Hypothalamus (tissue), 51 donors: ENCODE results near the gene TIMM8A.

Experiments used
- DNase-seq, 51 donors: peaks; one replicate each; lab custom pipeline; 2025; lab: John Stamatoyannopoulos, UW

The TIMM8A gene, protein sequence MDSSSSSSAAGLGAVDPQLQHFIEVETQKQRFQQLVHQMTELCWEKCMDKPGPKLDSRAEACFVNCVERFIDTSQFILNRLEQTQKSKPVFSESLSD

DNA sequence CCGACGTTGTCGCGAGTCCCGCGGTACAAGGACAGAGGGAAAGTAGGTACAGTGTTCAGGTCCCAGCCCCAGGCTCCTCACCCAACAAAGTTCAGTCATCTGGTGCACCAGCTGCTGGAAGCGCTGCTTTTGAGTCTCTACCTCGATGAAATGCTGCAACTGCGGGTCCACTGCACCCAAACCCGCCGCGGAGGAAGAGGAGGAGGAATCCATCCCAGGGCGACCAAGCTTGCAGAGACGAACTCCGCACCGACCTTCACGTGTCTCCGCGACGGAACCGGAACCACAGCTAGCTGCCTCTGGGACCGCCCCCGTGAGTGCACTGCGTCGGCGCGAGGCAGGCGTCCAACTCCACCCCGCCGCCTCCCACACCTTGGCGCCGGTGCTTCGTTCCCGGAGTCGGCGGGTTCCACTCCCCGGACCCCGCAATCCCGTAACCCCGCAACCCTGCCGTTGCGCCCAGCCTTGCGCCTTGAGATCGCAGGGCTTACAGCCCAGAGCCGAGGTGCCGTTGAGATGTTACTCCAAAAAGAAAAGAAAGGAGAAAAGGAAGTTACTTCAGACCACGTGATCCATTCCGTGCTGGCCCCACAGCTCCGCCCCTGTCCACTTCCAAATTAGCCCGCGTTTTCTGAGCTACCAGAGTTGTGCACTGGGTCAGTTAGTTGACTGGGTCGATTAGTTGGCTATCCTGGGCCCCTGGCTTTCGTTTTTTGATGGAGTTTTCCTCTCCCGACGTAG is at the start of gene TIMM8A:
Gene TIMM8A, minus strand, starts transcription at position 291 of the 741 bp plus-strand sequence. Its CDS starts 78 bp downstream, at position 213.
- peak; percentile 1 to 83 (median 50) for DNase-seq

DNA sequence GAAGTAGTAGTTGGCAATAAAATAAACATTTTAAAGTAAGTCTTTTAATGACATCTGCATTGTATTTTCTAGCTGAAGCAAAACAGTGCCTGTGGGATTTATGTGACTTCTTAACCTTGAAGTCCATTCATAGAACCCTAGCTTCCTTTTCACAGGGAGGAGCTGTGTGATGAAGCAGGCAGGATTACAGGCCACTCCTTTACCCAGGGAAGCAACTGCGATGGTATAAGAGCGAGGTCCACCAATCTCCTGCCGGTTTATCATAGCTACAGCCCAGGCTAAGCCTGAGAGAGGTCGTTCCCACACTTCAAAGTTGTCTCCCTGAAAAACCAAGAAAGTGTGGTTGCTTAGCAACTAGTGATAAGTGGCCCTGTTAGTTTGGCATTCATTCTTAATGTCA is 49.2 kb upstream of the TIMM8A start:
- no peak for DNase-seq

DNA sequence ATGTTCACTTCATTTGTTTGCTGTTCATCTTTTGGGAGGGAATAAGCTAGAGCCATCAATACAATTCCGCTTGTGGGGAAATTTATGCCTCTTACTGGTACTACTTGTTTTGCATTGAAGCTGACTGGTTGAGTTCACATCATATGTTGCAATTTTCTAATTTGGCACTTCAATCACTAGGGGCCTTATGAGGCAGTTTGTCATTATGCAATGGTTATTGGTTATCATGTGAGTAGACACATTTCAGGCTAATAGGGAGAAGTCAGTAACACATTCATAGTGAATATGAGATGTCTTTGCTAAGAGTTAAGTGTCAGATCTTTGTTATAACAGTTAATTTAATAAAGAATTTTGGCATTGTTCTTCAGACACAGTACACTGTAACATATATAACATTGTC is 47.2 kb upstream of the TIMM8A start:
- DNase-seq, result no peak

DNA sequence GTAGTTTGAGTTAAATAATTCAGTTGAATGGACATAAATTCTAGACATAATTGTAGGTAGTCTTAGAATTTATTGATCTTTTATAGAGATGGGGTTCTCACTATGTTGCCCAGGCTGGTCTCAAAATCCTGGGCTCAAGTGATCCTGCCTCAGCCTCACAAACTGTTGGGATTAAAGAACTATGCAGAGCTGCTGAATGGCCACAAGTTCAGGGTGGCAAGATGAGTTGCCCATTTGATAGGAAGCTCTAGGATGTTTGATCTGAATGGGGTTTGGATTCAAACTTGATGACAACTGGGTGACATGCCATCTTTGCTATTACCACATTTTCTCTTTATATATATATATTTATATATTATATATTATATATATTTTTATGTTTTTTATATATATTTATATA is 45.8 kb upstream of the TIMM8A start:
- DNase-seq, result no peak

DNA sequence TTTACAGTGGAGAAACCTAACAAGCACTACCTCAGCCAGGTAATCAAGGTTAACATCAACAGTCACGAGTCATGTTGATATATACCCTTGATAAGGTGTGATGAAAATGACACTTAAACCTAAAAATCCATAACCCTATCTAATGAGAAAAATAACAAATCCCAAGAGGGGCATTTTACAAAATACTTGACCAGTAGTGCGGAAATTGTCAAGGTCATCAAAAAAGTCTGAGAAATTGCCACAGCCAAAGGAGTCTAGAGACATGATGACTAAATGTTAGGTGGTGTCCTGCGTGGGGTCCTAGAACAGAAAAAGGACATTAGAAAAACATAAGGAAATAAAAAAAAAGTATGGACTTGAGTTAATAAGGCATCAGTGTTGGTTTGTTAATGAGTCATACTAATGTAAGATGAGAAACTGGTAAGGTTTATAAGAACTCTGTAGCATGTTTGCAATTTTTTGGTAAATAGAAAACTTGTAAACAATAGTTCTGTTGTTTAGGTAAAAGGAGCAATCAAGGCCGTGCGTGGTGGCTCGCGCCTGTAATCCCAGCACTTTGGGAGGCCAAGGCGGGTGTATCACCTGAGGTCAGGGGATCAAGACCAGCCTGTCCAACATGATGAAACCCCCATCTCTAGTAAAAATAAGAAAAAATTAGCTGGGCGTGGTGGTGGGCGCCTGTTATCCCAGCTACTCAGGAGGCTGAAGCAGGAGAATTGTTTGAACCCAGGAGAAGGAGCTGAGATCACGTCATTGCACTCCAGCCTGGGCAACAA is 45.2 kb upstream of the TIMM8A start:
- no peak for DNase-seq

DNA sequence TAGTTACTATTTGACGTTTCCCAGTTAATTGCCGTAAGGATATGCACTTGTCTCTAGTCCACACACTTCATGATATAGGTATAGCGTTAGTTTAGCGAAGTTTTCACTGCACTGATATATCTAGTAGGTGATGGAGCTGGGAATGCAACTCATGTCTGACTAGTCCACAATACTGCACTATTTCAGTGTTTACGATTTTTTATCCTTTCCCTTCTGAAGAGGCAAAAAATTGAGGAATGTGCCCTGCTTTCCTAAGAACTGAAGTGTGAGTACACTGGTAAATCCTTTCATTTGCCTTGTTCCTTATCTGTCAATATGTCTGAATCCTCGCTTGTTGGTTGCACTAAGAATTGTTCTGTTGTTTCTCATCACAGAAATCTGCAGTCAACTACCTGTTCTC is 43.3 kb upstream of the TIMM8A start:
- no peak for DNase-seq

DNA sequence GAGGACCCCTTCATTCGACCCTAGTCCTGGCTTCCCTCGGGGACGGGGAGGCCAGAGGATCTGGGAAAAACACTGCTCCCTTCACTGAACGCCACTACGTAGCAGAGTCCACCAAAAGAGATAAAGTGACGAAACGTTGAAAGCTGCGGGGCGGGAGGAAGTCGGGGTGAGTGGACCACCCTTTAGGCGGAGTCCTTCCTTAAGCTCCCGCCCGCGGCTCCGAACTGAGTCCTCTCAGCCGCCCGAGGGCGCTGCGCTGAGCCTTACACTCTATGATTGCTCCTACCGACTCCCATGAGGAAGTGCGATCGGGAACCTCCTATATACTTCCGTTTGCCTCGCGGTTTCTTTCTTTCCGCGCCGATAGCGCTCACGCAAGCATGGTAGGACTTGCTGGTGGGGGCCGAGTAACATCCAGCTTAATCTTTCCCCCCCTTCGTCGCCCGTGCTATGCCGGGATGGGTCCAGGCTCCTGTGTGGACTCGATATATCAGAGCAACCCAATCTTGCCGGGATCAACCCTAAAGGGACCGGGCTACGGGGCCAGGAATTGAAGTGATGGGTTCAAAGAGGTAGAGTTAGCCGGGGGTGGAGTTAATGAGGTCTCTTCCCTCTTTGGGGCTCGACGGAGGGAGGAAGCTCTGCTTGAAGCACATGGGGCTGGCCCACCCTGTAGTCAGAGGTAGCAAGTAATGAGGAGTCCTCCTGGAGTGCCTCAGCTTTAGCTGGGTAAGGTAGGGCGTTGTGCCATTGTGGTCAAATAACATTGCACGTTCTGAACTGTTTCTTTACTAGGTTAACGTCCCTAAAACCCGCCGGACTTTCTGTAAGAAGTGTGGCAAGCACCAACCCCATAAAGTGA is 42.4 kb upstream of the TIMM8A start, which contains the start of gene RPL36A:
Gene RPL36A, plus strand, starts transcription at position 348 of the 862 bp plus-strand sequence. Its CDS starts 33 bp downstream, at position 381.
- DNase-seq, result peak in 50 of 51 donors; percentile 2 to 85 (median 54)

DNA sequence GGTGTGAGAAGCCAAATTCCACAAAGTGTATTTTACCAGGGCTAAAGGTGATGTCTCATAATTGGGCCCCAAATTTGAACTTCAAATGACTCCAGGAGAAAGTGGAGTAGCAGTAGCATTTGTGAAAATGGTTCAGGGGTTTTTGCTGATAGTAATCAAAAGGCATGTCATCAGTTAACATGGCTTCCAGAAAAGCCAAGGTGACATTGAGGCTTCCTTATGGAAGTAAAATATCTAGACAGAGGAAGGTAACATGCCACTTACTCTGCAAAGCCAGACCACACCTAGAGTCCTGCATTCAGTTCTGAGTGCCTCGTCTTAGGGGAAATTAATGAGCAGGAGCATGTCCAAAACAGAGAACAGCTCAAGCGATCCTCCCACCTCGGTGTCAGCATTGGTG is 40.1 kb upstream of the TIMM8A start:
- no peak for DNase-seq

DNA sequence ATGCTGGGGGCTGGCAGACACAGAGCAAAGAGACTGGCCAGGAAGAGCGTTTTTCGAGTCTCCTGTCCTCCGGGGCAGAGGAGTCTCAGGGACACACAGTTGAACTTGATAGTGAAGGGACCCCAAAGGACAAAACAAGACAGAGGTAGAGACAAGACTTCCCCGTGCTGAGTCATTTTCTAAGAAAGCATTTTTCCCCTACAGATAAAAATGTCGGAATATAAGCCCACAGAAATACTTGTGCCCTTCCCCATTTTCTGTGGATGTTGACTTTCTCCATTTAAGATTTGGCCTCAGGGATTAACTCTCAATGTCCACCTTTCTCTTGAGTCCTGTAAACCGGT is 38.0 kb upstream of the TIMM8A start:
- DNase-seq, result no peak

DNA sequence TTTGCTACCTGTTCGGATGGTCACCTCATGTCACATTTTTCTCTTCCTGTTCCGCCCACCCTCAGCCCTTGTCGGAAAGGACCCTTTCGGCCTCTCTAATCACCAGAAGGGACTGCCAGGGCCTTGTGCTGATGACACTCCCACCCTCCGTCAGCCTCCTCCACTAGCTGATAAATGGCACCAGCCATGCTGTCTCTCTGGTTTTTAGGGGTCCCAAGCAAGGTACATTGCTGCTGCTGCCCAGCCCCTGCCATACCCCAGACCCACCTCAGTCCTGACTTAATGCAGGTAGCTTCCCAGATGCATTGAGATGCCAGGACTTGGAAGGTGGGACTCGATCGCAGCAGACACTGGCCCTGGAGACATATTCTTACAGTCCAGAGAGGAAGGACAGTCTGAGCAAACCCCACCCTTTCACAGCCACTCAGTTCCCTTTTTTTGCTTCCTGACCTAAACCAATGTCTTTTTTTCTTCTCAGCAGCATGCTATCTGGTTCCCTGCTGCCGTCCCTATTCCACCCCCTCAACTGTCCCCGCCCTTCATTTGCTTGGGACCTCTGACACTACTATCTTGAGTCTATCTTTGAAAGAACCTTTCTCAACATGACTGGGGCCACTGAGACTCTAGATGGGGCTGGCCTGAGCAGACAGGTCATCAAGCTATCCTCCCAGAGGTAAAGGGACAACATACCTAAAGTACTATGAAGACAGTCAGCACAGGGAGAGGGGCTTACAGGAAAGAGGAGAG is 37.4 kb upstream of the TIMM8A start, which contains the start of gene BTK:
Gene BTK, minus strand, starts transcription at position 397 of the 747 bp plus-strand sequence. CDS start 10,907 bp downstream, outside the sequence.
- peak in 5 of 51 donors; percentile 0 to 1 (median 0) for DNase-seq

DNA sequence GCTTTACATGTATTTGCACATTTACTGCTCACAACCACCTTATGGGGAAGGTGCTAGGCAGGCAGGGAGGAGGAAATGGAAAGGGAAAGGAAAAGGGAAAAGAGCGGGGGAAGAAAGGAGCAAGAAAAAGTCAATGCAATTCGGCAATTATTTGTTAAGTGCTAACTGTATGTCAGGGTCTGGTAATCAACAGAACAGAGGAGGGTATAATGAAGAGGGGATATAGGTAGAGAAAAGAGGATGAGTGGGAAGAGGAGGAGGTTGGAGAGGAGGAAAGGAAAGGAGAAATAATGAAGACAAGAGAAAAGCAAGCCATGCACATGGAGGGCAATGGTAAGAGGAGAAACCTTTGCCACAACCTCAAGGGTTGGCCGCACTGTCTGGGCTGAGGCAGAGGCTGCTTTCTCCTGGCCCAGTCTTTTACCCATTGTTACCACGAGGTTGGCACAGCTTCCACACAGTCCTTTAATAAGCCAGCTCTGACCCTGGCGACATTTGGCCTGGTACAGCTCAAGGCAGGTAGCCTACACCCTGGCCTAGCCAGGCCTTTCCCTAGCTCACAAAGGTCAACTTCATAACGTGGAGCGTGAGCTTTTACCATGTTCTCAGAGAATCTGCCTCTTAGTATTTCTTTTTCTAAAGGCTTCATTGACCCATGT is 36.6 kb upstream of the TIMM8A start:
- DNase-seq, result peak in 1 of 51 donors; percentile 1

DNA sequence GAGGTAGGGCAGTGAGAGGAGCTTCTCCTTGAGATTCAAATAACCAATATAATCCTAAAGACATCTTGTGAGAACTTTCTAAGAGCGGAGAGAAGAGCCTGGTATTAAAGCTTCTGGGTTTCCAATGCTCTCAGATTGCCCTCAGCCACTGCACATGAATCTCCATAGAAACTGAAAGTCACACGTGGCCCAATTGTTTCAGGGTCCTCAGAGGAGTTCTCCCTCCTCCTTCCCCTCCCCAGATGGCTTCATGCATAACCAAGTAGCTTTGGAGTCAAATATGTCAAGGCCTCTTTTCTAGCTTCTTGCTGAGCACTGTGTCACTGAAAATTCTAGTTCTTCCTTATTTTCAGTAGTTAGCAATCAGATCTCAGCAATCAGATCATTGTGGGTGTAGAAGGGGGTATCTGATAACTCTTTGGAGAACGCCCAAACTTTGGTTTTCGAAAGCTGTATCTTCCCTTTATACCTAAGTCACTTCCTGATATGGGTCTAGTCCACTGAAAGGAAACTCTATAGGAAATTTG is 35.2 kb upstream of the TIMM8A start:
- peak in 1 of 51 donors; percentile 0 for DNase-seq

DNA sequence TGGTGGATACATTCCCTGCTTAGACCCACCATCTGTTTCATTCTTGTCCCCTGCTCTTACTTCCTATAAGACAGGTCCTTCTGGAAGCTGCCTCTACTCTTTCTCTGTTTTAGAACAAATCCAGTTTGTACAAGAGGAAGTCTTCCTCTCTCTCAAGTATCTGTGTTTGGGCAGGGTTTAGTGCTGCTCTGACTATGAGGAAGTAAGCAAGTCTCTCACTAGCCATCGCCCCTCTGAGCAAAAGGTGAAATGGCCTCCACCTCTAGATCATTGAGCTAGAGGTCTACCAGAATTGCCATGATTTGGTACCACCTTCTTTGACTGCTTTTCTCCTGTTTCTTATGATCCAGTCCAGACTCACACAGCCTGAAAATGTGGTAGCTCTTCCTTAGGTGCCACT is 29.0 kb upstream of the TIMM8A start:
- no peak for DNase-seq

DNA sequence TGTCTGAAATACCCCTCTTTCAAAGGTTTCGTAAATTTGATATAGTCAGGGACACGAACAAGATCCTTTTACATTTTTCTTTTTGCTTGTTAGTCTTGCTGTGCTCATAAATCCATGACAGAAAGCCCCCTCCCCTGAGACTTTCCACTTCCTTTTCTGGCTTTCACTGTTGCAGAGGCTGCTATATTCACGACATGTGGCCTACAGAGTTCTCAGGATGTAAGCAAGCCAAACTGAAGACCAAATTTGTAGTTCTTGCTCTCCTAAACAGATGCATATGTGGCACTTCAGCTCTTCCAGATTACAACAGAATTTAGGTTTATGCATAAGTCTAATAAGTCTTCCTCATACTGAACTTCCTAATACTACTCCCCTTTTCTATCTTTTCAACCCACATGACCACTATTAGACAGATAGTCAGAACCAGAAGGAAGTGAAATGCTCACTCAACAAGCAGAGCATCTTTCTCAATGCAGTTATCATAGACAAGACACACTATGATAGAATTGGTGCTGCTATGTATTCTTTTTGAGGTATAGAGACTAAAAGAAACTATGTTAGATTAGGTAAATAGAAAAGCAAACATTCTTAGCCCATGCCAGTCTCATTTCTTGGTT is 22.5 kb upstream of the TIMM8A start:
- DNase-seq, result no peak

DNA sequence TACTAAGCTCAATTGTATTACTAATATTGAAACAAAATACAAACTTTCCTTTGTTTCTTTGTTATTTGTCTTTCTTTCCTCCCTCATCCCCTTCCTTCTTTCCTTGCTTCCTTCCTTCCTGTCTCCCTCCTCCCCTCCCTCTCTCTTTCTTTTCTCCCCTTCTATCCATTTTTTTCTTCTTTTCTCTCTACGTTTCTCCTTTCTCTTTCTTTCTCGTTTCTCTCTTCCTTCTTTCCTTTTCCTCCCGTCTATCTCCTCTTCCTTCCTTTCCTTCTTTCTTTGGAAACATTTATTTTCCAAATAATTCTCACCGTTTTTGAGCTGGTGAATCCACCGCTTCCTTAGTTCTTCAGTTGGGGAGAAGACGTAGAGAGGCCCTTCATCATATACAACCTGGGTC is 21.1 kb upstream of the TIMM8A start:
- DNase-seq, result no peak

DNA sequence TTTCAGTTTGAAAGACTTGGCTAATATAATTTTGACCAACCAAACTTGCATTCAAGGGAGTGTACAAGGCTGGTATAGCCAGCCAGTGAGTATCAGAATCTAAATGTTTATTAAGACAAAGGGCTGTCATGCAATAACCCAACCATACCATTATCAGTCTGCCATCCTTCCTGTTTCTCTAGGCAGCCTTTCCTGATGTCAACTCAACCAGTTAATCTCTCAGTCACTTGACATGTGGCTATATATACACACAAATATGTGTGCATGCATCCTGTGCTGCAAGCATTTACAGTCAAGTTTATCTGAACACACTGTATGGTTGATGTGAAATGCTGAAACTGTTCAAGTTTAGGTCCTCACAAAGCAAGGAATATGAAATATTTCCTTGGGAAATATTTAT is 20.3 kb upstream of the TIMM8A start:
- no peak for DNase-seq

DNA sequence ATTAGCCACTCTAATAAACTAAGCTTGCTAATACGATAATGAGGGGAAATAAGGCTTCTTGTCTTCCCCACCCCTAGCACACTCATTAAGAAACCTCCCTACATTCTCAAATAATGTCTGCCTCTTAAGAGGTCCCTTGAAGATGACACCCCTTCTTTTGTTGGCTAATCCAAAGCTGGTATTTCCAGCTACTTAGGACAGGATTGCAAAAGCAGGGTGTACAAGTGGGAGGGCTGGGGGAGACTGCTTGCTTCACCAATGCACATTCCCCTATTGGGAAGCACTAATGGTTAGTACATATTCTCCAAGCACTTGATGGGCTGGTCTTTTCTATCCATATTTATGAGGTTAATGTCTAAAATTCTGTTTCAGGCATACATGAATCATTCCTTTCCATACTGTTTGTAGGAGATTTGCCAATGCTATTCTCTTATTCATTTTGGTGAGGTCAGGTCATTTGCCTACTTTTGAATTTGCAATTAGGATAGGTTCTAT is 16.8 kb upstream of the TIMM8A start:
- no peak for DNase-seq

DNA sequence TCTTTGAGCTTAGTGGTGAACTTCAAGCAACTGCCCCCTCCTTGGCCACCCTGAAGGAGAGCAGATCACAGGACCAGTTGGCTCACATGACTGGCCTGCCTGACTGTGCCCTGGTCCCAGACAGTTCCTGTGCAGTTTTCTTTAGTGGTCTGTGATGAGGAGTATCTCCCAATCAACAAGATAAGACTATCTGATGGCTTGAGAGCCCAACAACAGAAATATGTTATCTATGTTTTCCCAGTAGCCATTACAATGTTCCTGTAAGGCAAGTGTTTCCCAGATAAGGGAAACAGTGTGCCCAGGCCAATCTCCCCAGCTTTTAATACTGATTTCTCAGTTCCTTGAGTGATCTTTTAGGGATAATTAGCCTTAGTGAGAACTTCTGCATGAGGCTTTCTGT is 14.2 kb upstream of the TIMM8A start:
- DNase-seq, result no peak

DNA sequence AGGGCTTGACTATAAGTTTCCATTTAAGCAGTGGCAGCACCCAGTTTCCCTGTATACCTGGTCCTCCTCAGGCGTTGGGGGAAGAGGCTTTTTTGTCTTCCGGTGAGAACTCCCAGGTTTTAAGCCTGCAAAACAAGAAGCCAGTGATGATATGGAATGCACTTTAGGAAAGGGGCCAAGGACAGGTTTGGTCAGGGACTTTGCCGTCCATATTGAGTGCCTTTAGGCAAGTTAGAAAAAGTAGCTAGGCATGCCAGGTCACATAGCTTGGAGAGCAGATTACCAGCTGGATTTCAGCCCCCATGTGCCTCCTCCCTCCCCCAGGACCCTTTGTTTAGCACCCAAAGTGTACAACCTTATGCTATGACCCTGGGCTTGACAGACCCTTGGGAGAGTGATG is 13.6 kb upstream of the TIMM8A start:
- no peak for DNase-seq
